Lower leg skin (tissue), 4 donors: ENCODE measurements around the gene NRL. TPM values are rescaled to one million over a fixed set of nuclear protein-coding genes. Genes with fewer than 3 reads are reported as not detected.
A peak's percentile ranks its signal among the peaks of the same experiment; 100 is the strongest.

ENCODE experiments used
- DNase-seq, 2 donors: peaks; one replicate each; pipeline ENCODE4 v3.0.0-alpha.2; 2019; ENCODE audit warnings: low spot score in 2 of 2
- H3K4me3 ChIP-seq: fragments of 200-600 bp; sonication (generic); 2 replicates; pipeline ENCODE4 v1.5.1; 2017; ENCODE audit warnings: mild to moderate bottlenecking, low read depth; ENCODE audit not compliant: poor library complexity, severe bottlenecking
- CTCF ChIP-seq, 3 donors: fragments of 450-650 bp; IDR thresholded peaks; one replicate each; pipeline ENCODE4 v1.5.1; 2016; ENCODE audit warnings: antibody characterized with exemption in 3 of 3, mild to moderate bottlenecking in 3 of 3, moderate library complexity in 2 of 3
- POLR2A ChIP-seq, 2 donors: fragments of 450-650 bp; IDR thresholded peaks; one replicate each; pipeline ENCODE4 v1.6.1; 2016 to 2017; ENCODE audit warnings: antibody characterized with exemption in 2 of 2, mild to moderate bottlenecking in 1 of 2, moderate library complexity in 1 of 2
- WGBS, 2 donors: methylation state at CpG; one replicate each; pipeline ENCODE4 v1.1.5; 2018; 5-methylcytosine and 5-hydroxymethylcytosine counted together
- intact Hi-C: fragments of 100-400 bp; cut with DNase I; formaldehyde crosslinking; loops from one replicate; pipeline ENCODE4 v1.15.0; 2023; ENCODE audit warnings: low total_unique reads
- total RNA-seq, 4 donors: library from RNA; depleted of rRNA; stranded (reverse); fragments of >200 nt; gene quantifications; one replicate each; pipeline ENCODE4 v1.1.0, GENCODE V29; 2016

The NRL gene
- total RNA-seq, 4 donors from 2014 or later: 0.52 to 2.4 (median 2.2) TPM; not detected in 1

- intact Hi-C loops: no loop called here
- WGBS, 2 donors: 95 to 99% methylated on average over 6 of the region's 6 CpGs
- TF ChIP-seq CTCF (IDR thresholded peaks at IDR 0.05): no peak
- TF ChIP-seq POLR2A (IDR thresholded peaks at IDR 0.05): no peak
These were observed 4.9 kb upstream of the NRL start for GRCh38 chr14:24119691-24120090.

GRCh38 chr14:24117179-24117578, 2.4 kb upstream of the NRL start:
- no peak overlapping the region for H3K4me3 ChIP-seq
- intact Hi-C loops: no loop called here
- TF ChIP-seq POLR2A (IDR thresholded peaks at IDR 0.05): no peak
- no peak for DNase-seq
- WGBS, 2 donors: 86 to 91% methylated on average over 6 of the region's 6 CpGs

More at GRCh38 chr14:24119691-24120090, 4.9 kb upstream of the NRL start:
- no peak overlapping the region for H3K4me3 ChIP-seq
- no peak for DNase-seq

GRCh38 chr14:24116128-24116814, 1.5 kb upstream of the NRL start:
- H3K4me3 ChIP-seq: no peak overlapping the region
- WGBS, 2 donors: 81% methylated on average over 6 of the region's 6 CpGs
- intact Hi-C loops: no loop called here
- no peak for TF ChIP-seq CTCF (IDR thresholded peaks at IDR 0.05)
- TF ChIP-seq POLR2A (IDR thresholded peaks at IDR 0.05): no peak
- no peak for DNase-seq

- no peak for TF ChIP-seq POLR2A (IDR thresholded peaks at IDR 0.05)
- no peak for TF ChIP-seq CTCF (IDR thresholded peaks at IDR 0.05)
- WGBS, 2 donors: 2 to 4% methylated on average over 14 of the region's 14 CpGs
- DNase-seq: no peak
- H3K4me3 ChIP-seq: peak overlapping the region; percentile 47
- intact Hi-C loops: no loop called here
These were observed 826 bp upstream of the NRL start for GRCh38 chr14:24115422-24116127.

GRCh38 chr14:24113801-24114531, 783 bp downstream of the NRL start:
- intact Hi-C loops: loop anchor here (2.0 kb wide), 1 partner anchor 27 kb away; the partner anchor contains the start of gene EMC9
- peak overlapping the region; percentile 66 for H3K4me3 ChIP-seq
- DNase-seq: peak; percentile 87 to 97
- WGBS, 2 donors: 0% methylated on average over 38 to 42 of the region's 42 CpGs
- TF ChIP-seq POLR2A (IDR thresholded peaks at IDR 0.05) (no peak), CTCF (IDR thresholded peaks at IDR 0.05) (peak in 1 of 3 donors; percentile 11)

- TF ChIP-seq CTCF (IDR thresholded peaks at IDR 0.05): no peak
- no peak for TF ChIP-seq POLR2A (IDR thresholded peaks at IDR 0.05)
- 17 to 21% methylated on average over 15 of the region's 15 CpGs for WGBS, 2 donors
- intact Hi-C loops: loop anchor here (2.0 kb wide), 1 partner anchor 27 kb away; the partner anchor contains the start of gene EMC9
- DNase-seq: no peak
- H3K4me3 ChIP-seq: peak overlapping the region; percentile 66
These were observed 1.4 kb downstream of the NRL start for GRCh38 chr14:24113379-24113800.
